ENCODE measurements around the gene DAPK2.
"Not testable (repeated sequence)": the region's sequence is repeated elsewhere in the genome, so short reads cannot be mapped to it uniquely, and the experiment has no call there.

Gene DAPK2

GRCh38 chr15:63962947-63963721 lies 83.2 kb downstream of the DAPK2 start:
- DNase-seq; in situ Hi-C loops (cut with MboI; ENCODE audit: low pct_unique_long_range_greater_than_20kb, low sequenced_read_pairs): not testable (repeated sequence)

- DNase-seq = peak; percentile 62
- in situ Hi-C loops (cut with MboI; ENCODE audit: low pct_unique_long_range_greater_than_20kb, low sequenced_read_pairs) = no loop called here
These were observed 92.8 kb downstream of the DAPK2 start for GRCh38 chr15:63953524-63953923.

GRCh38 chr15:63950911-63951481 lies 95.3 kb downstream of the DAPK2 start:
- in situ Hi-C loops (cut with MboI; ENCODE audit: low pct_unique_long_range_greater_than_20kb, low sequenced_read_pairs) = no loop called here
- no peak for DNase-seq

GRCh38 chr15:63948971-63949370 lies 97.3 kb downstream of the DAPK2 start:
- peak; percentile 73 for DNase-seq
- in situ Hi-C loops (cut with MboI; ENCODE audit: low pct_unique_long_range_greater_than_20kb, low sequenced_read_pairs) = no loop called here

GRCh38 chr15:63948436-63948835 lies 97.8 kb downstream of the DAPK2 start:
- in situ Hi-C loops (cut with MboI; ENCODE audit: low pct_unique_long_range_greater_than_20kb, low sequenced_read_pairs) = no loop called here
- DNase-seq = no peak

GRCh38 chr15:63947228-63947627 lies 99.1 kb downstream of the DAPK2 start:
- no peak for DNase-seq
- in situ Hi-C loops (cut with MboI; ENCODE audit: low pct_unique_long_range_greater_than_20kb, low sequenced_read_pairs) = no loop called here

GRCh38 chr15:63946524-63947065 lies 99.7 kb downstream of the DAPK2 start:
- in situ Hi-C loops (cut with MboI; ENCODE audit: low pct_unique_long_range_greater_than_20kb, low sequenced_read_pairs) = no loop called here
- DNase-seq = no peak

GRCh38 chr15:63945838-63946298 lies 100.4 kb downstream of the DAPK2 start:
- DNase-seq = no peak
- in situ Hi-C loops (cut with MboI; ENCODE audit: low pct_unique_long_range_greater_than_20kb, low sequenced_read_pairs) = no loop called here

- in situ Hi-C loops (cut with MboI; ENCODE audit: low pct_unique_long_range_greater_than_20kb, low sequenced_read_pairs) = no loop called here
- peak; percentile 90 for DNase-seq
These were observed 101.1 kb downstream of the DAPK2 start for GRCh38 chr15:63945007-63945788.

GRCh38 chr15:63944681-63944955 lies 101.7 kb downstream of the DAPK2 start:
- in situ Hi-C loops (cut with MboI; ENCODE audit: low pct_unique_long_range_greater_than_20kb, low sequenced_read_pairs) = no loop called here
- DNase-seq = no peak

- in situ Hi-C loops (cut with MboI; ENCODE audit: low pct_unique_long_range_greater_than_20kb, low sequenced_read_pairs) = no loop called here
These were observed 102.2 kb downstream of the DAPK2 start for GRCh38 chr15:63943829-63944680.

GRCh38 chr15:63942486-63943365 lies 103.6 kb downstream of the DAPK2 start:
- in situ Hi-C loops (cut with MboI; ENCODE audit: low pct_unique_long_range_greater_than_20kb, low sequenced_read_pairs) = no loop called here
- DNase-seq = no peak

More at GRCh38 chr15:63943829-63944680, 102.2 kb downstream of the DAPK2 start:
- no peak for DNase-seq

GRCh38 chr15:63941698-63942465 lies 104.4 kb downstream of the DAPK2 start:
- no peak for DNase-seq
- in situ Hi-C loops (cut with MboI; ENCODE audit: low pct_unique_long_range_greater_than_20kb, low sequenced_read_pairs) = no loop called here

GRCh38 chr15:63940966-63941620 lies 105.2 kb downstream of the DAPK2 start:
- DNase-seq = no peak
- in situ Hi-C loops (cut with MboI; ENCODE audit: low pct_unique_long_range_greater_than_20kb, low sequenced_read_pairs) = no loop called here

GRCh38 chr15:63939531-63940130 lies 106.7 kb downstream of the DAPK2 start:
- peak; percentile 62 for DNase-seq
- in situ Hi-C loops (cut with MboI; ENCODE audit: low pct_unique_long_range_greater_than_20kb, low sequenced_read_pairs) = no loop called here

GRCh38 chr15:63938486-63939061 lies 107.7 kb downstream of the DAPK2 start:
- DNase-seq = peak; percentile 33
- in situ Hi-C loops (cut with MboI; ENCODE audit: low pct_unique_long_range_greater_than_20kb, low sequenced_read_pairs) = no loop called here
